ENCODE results near the gene COG5.

The COG5 gene

GRCh38 chr7:107579885-107580715 is 16.4 kb upstream of the COG5 start, which contains the start of gene BCAP29:
TSS of gene BCAP29 (plus strand) at chr7:107580246. CDS start at chr7:107580773, 527 bp downstream.
- no peaks in the 10 kb centered on the region; the same call in 1 of the 2 replicates for H3K36me3 ChIP-seq (ENCODE audit: control insufficient read depth, insufficient read depth, low read length)
- peak; percentile 31 for TF ChIP-seq CTCF (IDR thresholded peaks at IDR 0.05; ENCODE audit: insufficient read depth, low read length, poor library complexity, severe bottlenecking)
- peak within 1 kb of the TSS; percentile 73 for H3K4me3 ChIP-seq (replicated peaks; ENCODE audit: low read depth, low read length)
- peak; percentile 89 for DNase-seq (ENCODE audit: extremely low read depth, insufficient read length)
- no peaks in the 10 kb centered on the region for H3K27me3 ChIP-seq (replicated peaks; ENCODE audit: control insufficient read depth, insufficient read depth, low read length)

- no peaks in the 10 kb centered on the region; the same call in 1 of the 2 replicates for H3K36me3 ChIP-seq (ENCODE audit: control insufficient read depth, insufficient read depth, low read length)
- TF ChIP-seq CTCF (IDR thresholded peaks at IDR 0.05; ENCODE audit: insufficient read depth, low read length, poor library complexity, severe bottlenecking) = no peak
- no peak for DNase-seq (ENCODE audit: extremely low read depth, insufficient read length)
- peak overlapping the region; percentile 73 for H3K4me3 ChIP-seq (replicated peaks; ENCODE audit: low read depth, low read length)
- H3K27me3 ChIP-seq (replicated peaks; ENCODE audit: control insufficient read depth, insufficient read depth, low read length) = no peaks in the 10 kb centered on the region
These were observed 15.8 kb upstream of the COG5 start for GRCh38 chr7:107579554-107579884.

GRCh38 chr7:107573537-107573936 is 9.8 kb upstream of the COG5 start:
- Histone ChIP-seq H3K4me3 (replicated peaks; ENCODE audit: low read depth, low read length) (no peak overlapping the region), H3K36me3 (ENCODE audit: control insufficient read depth, insufficient read depth, low read length) (no peaks in the 10 kb centered on the region), H3K27me3 (replicated peaks; ENCODE audit: control insufficient read depth, insufficient read depth, low read length) (no peaks in the 10 kb centered on the region)
- no peak for DNase-seq (ENCODE audit: extremely low read depth, insufficient read length)
- no peak for TF ChIP-seq CTCF (IDR thresholded peaks at IDR 0.05; ENCODE audit: insufficient read depth, low read length, poor library complexity, severe bottlenecking)

GRCh38 chr7:107570298-107570697 is 6.6 kb upstream of the COG5 start:
- Histone ChIP-seq H3K36me3 (ENCODE audit: control insufficient read depth, insufficient read depth, low read length) (no peaks in the 10 kb centered on the region), H3K4me3 (replicated peaks; ENCODE audit: low read depth, low read length) (no peak overlapping the region), H3K27me3 (replicated peaks; ENCODE audit: control insufficient read depth, insufficient read depth, low read length) (no peaks in the 10 kb centered on the region)
- no peak for DNase-seq (ENCODE audit: extremely low read depth, insufficient read length)
- no peak for TF ChIP-seq CTCF (IDR thresholded peaks at IDR 0.05; ENCODE audit: insufficient read depth, low read length, poor library complexity, severe bottlenecking)

GRCh38 chr7:107564553-107565298 is 1.0 kb upstream of the COG5 start:
- H3K27me3 ChIP-seq (replicated peaks; ENCODE audit: control insufficient read depth, insufficient read depth, low read length) = no peaks in the 10 kb centered on the region
- peak overlapping the region; percentile 99 for H3K4me3 ChIP-seq (replicated peaks; ENCODE audit: low read depth, low read length)
- no peaks in the 10 kb centered on the region for H3K36me3 ChIP-seq (ENCODE audit: control insufficient read depth, insufficient read depth, low read length)
- DNase-seq (ENCODE audit: extremely low read depth, insufficient read length) = no peak
- TF ChIP-seq CTCF (IDR thresholded peaks at IDR 0.05; ENCODE audit: insufficient read depth, low read length, poor library complexity, severe bottlenecking) = no peak
